K562 (cell line): ENCODE results near the gene CILP. TPM values are rescaled to one million over a fixed set of nuclear protein-coding genes. Genes with fewer than 3 reads are reported as not detected.

Source experiments
- ATAC-seq: fragments of 200-7000 bp; cut with Tn5 transposase; 3 replicates; pipeline ENCODE4 v1.9.1; 2020; ENCODE audit warnings: moderate library complexity
- BruUV-seq: library from RNA; stranded (reverse); fragments of 400-500 nt; replicated peaks from 2 replicates; lab custom pipeline; 2021; lab: Mats Ljungman, UMichigan
- CTCF ChIA-PET: fragments of 300-600 bp; formaldehyde crosslinking; extraction: SDS; loops from one replicate; lab custom pipeline; 2021; ENCODE audit warnings: low intra/inter-chr PET ratio; lab: Yijun Ruan, JAX
- POLR2A ChIA-PET: fragments of 300-600, 350-650 bp; sonication (Branson Sonifier 250); formaldehyde crosslinking; extraction: SDS; loops from one replicate; lab custom pipeline; 2021; ENCODE audit warnings: antibody characterized with exemption, inconsistent platforms; lab: Yijun Ruan, JAX
- DNase-seq, 4 experiments: peaks; one replicate each; pipeline versions ENCODE4 v3.0.0 to v3.0.0-alpha.2; 2011 to 2018; ENCODE audit warnings: low spot score in 3 of 4, mixed read lengths in 3 of 4; ENCODE audit errors: extremely low read depth in 1 of 4
- FAIRE-seq: peaks from 2 replicates; lab custom pipeline; 2011; peaks lifted over from hg19 to GRCh38; lab: Jason Lieb, UNC
- H2AFZ ChIP-seq: 2 replicates; pipeline ENCODE4 v1.6.0; 2011; ENCODE audit warnings: low read depth, low read length, control low read depth, inconsistent platforms
- H3K27ac ChIP-seq: fragments of 200-600 bp; 3 replicates; pipeline ENCODE4 v1.8.0; 2011; ENCODE audit warnings: low read depth, mild to moderate bottlenecking, control low read depth, inconsistent platforms, low read length, moderate library complexity, mixed read lengths; ENCODE audit errors: extremely low read depth
- H3K27me3 ChIP-seq, 2 experiments: fragments of 300-600 bp in 1 of 2; 2 replicates in 1 of 2; 3 replicates in 1 of 2; pipeline versions ENCODE4 v1.6.0 to v1.8.0; 2011; ENCODE audit warnings: inconsistent platforms in 2 of 2, low read length in 2 of 2, mild to moderate bottlenecking in 1 of 2, mixed read lengths in 1 of 2, moderate library complexity in 1 of 2; ENCODE audit not compliant: control insufficient read depth in 2 of 2, insufficient read depth in 2 of 2
- H3K36me3 ChIP-seq: fragments of 300-600 bp; 3 replicates; pipeline ENCODE4 v1.8.0; 2011; ENCODE audit warnings: mild to moderate bottlenecking, low read length, inconsistent platforms; ENCODE audit not compliant: control insufficient read depth, insufficient read depth
- H3K4me1 ChIP-seq, 2 experiments: fragments of 200-600 bp in 1 of 2; replicated peaks in 1 of 2; 2 replicates in 1 of 2; 3 replicates in 1 of 2; pipeline versions ENCODE4 v1.5.1 to v1.8.0; 2011; ENCODE audit warnings: inconsistent platforms in 2 of 2, low read length in 2 of 2, mild to moderate bottlenecking in 1 of 2, mixed read lengths in 1 of 2, moderate library complexity in 1 of 2; ENCODE audit not compliant: control insufficient read depth in 2 of 2, insufficient read depth in 2 of 2
- H3K4me2 ChIP-seq: 2 replicates; pipeline ENCODE4 v1.6.1; 2011; ENCODE audit warnings: low read length, control low read depth, inconsistent platforms, mixed read lengths; ENCODE audit not compliant: insufficient read depth
- H3K4me3 ChIP-seq: fragments of 200-600 bp; sonication (generic), shearing (Covaris generic); 2 replicates; pipeline ENCODE4 v1.5.1; 2016; ENCODE audit warnings: control low read depth, inconsistent platforms
- H3K79me2 ChIP-seq: fragments of 200-600 bp; 3 replicates; pipeline ENCODE4 v1.8.0; 2011; ENCODE audit warnings: low read length, inconsistent platforms; ENCODE audit not compliant: control insufficient read depth, insufficient read depth
- H3K9ac ChIP-seq, 2 experiments: 2 replicates each; pipeline versions ENCODE4 v1.6.0 to v1.6.1; 2011; ENCODE audit warnings: low read depth in 2 of 2, low read length in 2 of 2, control low read depth in 1 of 2, inconsistent platforms in 1 of 2, mild to moderate bottlenecking in 1 of 2, mixed read lengths in 1 of 2; ENCODE audit not compliant: insufficient read depth in 1 of 2
- H3K9me1 ChIP-seq: one replicate; pipeline ENCODE4 v1.6.0; 2011; ENCODE audit warnings: inconsistent platforms, mild to moderate bottlenecking, low read length, moderate library complexity; ENCODE audit not compliant: control insufficient read depth, insufficient read depth
- H3K9me3 ChIP-seq: replicated peaks from 2 replicates; pipeline ENCODE4 v1.5.1; 2011; ENCODE audit warnings: low read depth, low read length, inconsistent platforms; ENCODE audit not compliant: control insufficient read depth, insufficient read depth
- H4K20me1 ChIP-seq: replicated peaks from 2 replicates; pipeline ENCODE4 v1.6.1; 2011; ENCODE audit warnings: low read length, inconsistent platforms, mixed read lengths; ENCODE audit not compliant: control insufficient read depth, insufficient read depth
- ARID2 ChIP-seq: fragments of 450-650 bp; IDR thresholded peaks from 2 replicates; pipeline ENCODE4 v1.6.1; 2017; ENCODE audit warnings: antibody characterized with exemption, mild to moderate bottlenecking
- BCLAF1 ChIP-seq, 2 experiments: fragments of 450-650 bp in 1 of 2; IDR thresholded peaks; 2 replicates each; pipeline ENCODE4 v1.6.1; 2011 to 2017; ENCODE audit warnings: low read depth in 2 of 2, antibody characterized with exemption in 1 of 2, borderline replicate concordance in 1 of 2, low read length in 1 of 2, mild to moderate bottlenecking in 1 of 2, mixed read lengths in 1 of 2; ENCODE audit not compliant: control insufficient read depth in 1 of 2
- HMG20A ChIP-seq: fragments of 450-650 bp; formaldehyde crosslinking; conservative IDR thresholded peaks from 2 replicates; pipeline ENCODE4 v1.4.0; 2020; ENCODE audit warnings: mild to moderate bottlenecking, mixed read lengths
- HSF4 ChIP-seq: fragments of 250-450 bp; sonication (Bioruptor Pico); IDR thresholded peaks from 2 replicates; pipeline ENCODE4 v2.1.2; 2022; ENCODE audit warnings: mild to moderate bottlenecking, moderate library complexity, borderline replicate concordance
- KLF13 ChIP-seq: fragments of 450-650 bp; IDR thresholded peaks from 2 replicates; pipeline ENCODE4 v1.6.1; 2016; ENCODE audit warnings: missing genetic modification characterization, low read depth, mild to moderate bottlenecking, missing compliant biosample characterization, moderate library complexity, borderline replicate concordance
- KLF6 ChIP-seq: fragments of 250-450 bp; sonication (Bioruptor Pico); IDR thresholded peaks from 2 replicates; pipeline ENCODE4 v1.4.0; 2020; ENCODE audit warnings: mild to moderate bottlenecking, moderate library complexity, borderline replicate concordance
- LCOR ChIP-seq: sonication (generic); formaldehyde crosslinking; IDR thresholded peaks from 2 replicates; pipeline ENCODE4 v1.8.0; 2022; ENCODE audit warnings: mild to moderate bottlenecking, missing genetic modification reagents
- SAFB ChIP-seq: fragments of 200-400 bp; formaldehyde crosslinking; IDR thresholded peaks from 2 replicates; pipeline ENCODE4 v1.6.1; 2017; ENCODE audit warnings: low read depth, low read length, borderline replicate concordance
- SMAD3 ChIP-seq: fragments of 450-650 bp; formaldehyde crosslinking; conservative IDR thresholded peaks from 2 replicates; pipeline ENCODE4 v1.4.0; 2020; ENCODE audit warnings: mild to moderate bottlenecking
- TEAD2 ChIP-seq: fragments of 450-650 bp; IDR thresholded peaks from 2 replicates; pipeline ENCODE4 v1.6.1; 2016; ENCODE audit warnings: missing genetic modification characterization, control low read depth, missing compliant biosample characterization
- WGBS: fragments of 100-300 bp; shearing (Covaris generic); methylation state at CpG from one replicate; pipeline ENCODE4 v1.1.6; 2016; ENCODE audit warnings: low coverage, mixed read lengths; ENCODE audit not compliant: insufficient coverage; ENCODE audit errors: missing lambda C conversion rate; 5-methylcytosine and 5-hydroxymethylcytosine counted together
- in situ Hi-C: fragments of 300-500 bp; cut with MboI; formaldehyde crosslinking; loops from 4 replicates; pipeline ENCODE4 v1.15.0; 2018; ENCODE audit warnings: inconsistent platforms, mixed read lengths
- intact Hi-C: fragments of 100-400 bp; cut with micrococcal nuclease; formaldehyde crosslinking; loops from 2 replicates; pipeline ENCODE4 v1.14.2; 2022
- polyA plus RNA-seq, 8 experiments: library from polyadenylated mRNA; depleted of rRNA in 4 of 8; stranded (reverse) in 5 of 8; unstranded in 3 of 8; fragments of >200 nt; fragmentation: Nextera tagmentation in 2 of 8; fragmentation: Illumina TruSeq in 1 of 8; extraction: Ambion mirVana in 2 of 8; extraction: Trizol in 1 of 8; gene quantifications; 2 replicates each; pipeline versions ENCODE4 v1.2.1 to v1.2.3, GENCODE V29; 2011 to 2014; ENCODE audit warnings: inconsistent platforms in 1 of 8, missing spikeins in 1 of 8
- total RNA-seq, 7 experiments: library from RNA; depleted of rRNA in 6 of 7; stranded (reverse); fragments of >200 nt in 6 of 7; fragmentation: Illumina TruSeq in 2 of 7; extraction: Trizol in 2 of 7; gene quantifications; 2 replicates each; pipeline versions ENCODE4 v1.2.1 to v1.2.3, GENCODE V29; 2011 to 2021; ENCODE audit warnings: low replicate concordance in 1 of 7
- TF ChIP-seq, protein P1 (sequence below), 3 experiments: IDR thresholded peaks in 2 of 3; conservative IDR thresholded peaks in 1 of 3; 2 replicates each; pipeline ENCODE4 v1.5.1; 2011 to 2012; ENCODE audit warnings: low read length in 3 of 3, mild to moderate bottlenecking in 3 of 3, control low read depth in 2 of 3, improper control_type of control experiment in 1 of 3, inconsistent platforms in 1 of 3, low read depth in 1 of 3, mixed read lengths in 1 of 3, moderate library complexity in 1 of 3; ENCODE audit not compliant: insufficient read depth in 2 of 3
- TF ChIP-seq, protein P2 (sequence below): fragments of 450-650 bp; IDR thresholded peaks from 2 replicates; pipeline ENCODE4 v1.6.1; 2016; ENCODE audit warnings: mild to moderate bottlenecking

Gene CILP
- total and polyA plus RNA-seq, 9 of the 15 experiments (the other 6 are each of a cell fraction or from before 2014, with no cell fraction given) = 0.03 TPM; not detected in 8

DNA sequence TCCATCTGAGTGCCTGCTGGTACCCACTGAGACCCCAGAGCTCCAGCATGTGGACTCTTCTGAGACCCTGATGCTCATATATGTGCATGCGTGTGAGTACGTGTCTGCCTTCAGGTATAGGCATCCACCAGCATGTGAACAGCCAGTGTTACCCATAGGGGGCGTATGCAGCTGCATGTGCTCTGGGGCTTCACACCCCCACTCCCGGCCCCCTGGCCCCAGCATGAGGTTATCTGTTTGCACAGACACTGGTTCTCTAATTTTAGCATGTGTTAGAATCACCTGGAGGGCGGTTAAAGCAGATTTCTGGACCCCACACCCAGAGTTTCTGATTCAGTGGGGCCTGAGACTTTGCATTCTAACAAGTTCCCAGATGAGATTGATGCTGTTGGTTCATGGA is 824 bp upstream of the CILP start (continued):
- TF ChIP-seq, protein P1, sequence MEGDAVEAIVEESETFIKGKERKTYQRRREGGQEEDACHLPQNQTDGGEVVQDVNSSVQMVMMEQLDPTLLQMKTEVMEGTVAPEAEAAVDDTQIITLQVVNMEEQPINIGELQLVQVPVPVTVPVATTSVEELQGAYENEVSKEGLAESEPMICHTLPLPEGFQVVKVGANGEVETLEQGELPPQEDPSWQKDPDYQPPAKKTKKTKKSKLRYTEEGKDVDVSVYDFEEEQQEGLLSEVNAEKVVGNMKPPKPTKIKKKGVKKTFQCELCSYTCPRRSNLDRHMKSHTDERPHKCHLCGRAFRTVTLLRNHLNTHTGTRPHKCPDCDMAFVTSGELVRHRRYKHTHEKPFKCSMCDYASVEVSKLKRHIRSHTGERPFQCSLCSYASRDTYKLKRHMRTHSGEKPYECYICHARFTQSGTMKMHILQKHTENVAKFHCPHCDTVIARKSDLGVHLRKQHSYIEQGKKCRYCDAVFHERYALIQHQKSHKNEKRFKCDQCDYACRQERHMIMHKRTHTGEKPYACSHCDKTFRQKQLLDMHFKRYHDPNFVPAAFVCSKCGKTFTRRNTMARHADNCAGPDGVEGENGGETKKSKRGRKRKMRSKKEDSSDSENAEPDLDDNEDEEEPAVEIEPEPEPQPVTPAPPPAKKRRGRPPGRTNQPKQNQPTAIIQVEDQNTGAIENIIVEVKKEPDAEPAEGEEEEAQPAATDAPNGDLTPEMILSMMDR (IDR thresholded peaks at IDR 0.05 in 2 of 3, conservative IDR thresholded peaks at IDR 0.05 in 1 of 3; ENCODE audit: insufficient read depth in 2 of 3, low read depth in 1 of 3, low read length in 3 of 3) = peak; percentile 89 to 92 (median 89)

DNA sequence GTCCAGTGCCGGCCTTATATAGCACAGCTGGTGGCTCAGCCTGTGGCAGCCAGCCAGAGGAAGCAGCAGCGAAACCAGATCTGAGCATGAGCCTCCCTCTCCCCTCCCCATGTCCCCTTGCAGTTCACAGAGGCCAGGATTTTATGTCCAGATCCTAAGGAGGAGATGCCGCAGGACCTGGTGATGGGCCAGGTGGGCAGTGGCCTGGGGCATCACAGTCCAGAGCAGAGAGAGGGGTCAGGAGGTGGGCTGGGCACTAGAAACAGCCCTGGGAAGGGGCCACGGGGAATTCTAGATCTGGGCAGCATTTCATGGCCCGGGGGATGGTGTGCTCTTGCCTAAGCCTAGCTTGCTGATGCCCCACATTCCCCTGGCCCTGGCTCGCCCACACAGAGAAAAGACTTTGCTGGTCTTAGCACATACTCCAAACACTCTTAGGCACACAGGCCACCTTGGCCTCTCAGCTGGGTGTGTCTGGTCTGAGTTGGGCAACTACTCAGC is 259 bp upstream of the CILP start:
- Histone ChIP-seq H4K20me1 (0 out of 2 replicates have a peak, but pooled peaks cover 3% of the 10 kb centered on the region), H3K4me2 (no peak overlapping the region), H3K9me3 (no peaks in the 10 kb centered on the region), H3K79me2 (no peaks in the 10 kb centered on the region), H3K4me3 (no peak overlapping the region), H3K9ac (peak overlapping the region in 1 of 2 experiments; percentile 9; a peak in 1 of 4 replicates), H3K36me3 (no peaks in the 10 kb centered on the region), H3K4me1 (peaks cover 22 to 24% of the 10 kb centered on the region in 2 experiments; a peak in 3 of 5 replicates), H3K27ac (no peak overlapping the region), H3K27me3 (peaks cover 13 to 17% of the 10 kb centered on the region in 2 experiments; a peak in 4 of 5 replicates), H2AFZ (peak overlapping the region; percentile 58), H3K9me1 (no peaks in the 10 kb centered on the region)
- CTCF ChIA-PET = interaction anchor here (1.2 to 1.3 kb wide), 2 partner anchors 59 to 86 kb away, joined by 3 to 8 read pairs; no protein-coding TSS in a partner anchor
- POLR2A ChIA-PET = interaction anchor here (0.5 to 6.6 kb wide), 9 partner anchors 17 to 621 kb away, joined by 3 to 54 read pairs (median 3); partner anchors contain the start of gene RNU5B-1
- intact Hi-C loops = no loop called here
- in situ Hi-C loops = no loop called here
- ATAC-seq (no peak), FAIRE-seq (no peak), DNase-seq (no peak)
- WGBS = 30% methylated on average over 5 of the region's 6 CpGs
- no TSS peak for BruUV-seq
- no peak for TF ChIP-seq SMAD3
- no peak for TF ChIP-seq LCOR (CRISPR knock-in tag)
- no peak for TF ChIP-seq HMG20A (CRISPR knock-in tag)
- TF ChIP-seq HSF4 (CRISPR knock-in tag) = no peak
- TF ChIP-seq ARID2 = no peak
- TF ChIP-seq, protein P2, sequence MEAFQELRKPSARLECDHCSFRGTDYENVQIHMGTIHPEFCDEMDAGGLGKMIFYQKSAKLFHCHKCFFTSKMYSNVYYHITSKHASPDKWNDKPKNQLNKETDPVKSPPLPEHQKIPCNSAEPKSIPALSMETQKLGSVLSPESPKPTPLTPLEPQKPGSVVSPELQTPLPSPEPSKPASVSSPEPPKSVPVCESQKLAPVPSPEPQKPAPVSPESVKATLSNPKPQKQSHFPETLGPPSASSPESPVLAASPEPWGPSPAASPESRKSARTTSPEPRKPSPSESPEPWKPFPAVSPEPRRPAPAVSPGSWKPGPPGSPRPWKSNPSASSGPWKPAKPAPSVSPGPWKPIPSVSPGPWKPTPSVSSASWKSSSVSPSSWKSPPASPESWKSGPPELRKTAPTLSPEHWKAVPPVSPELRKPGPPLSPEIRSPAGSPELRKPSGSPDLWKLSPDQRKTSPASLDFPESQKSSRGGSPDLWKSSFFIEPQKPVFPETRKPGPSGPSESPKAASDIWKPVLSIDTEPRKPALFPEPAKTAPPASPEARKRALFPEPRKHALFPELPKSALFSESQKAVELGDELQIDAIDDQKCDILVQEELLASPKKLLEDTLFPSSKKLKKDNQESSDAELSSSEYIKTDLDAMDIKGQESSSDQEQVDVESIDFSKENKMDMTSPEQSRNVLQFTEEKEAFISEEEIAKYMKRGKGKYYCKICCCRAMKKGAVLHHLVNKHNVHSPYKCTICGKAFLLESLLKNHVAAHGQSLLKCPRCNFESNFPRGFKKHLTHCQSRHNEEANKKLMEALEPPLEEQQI = no peak
- TF ChIP-seq KLF13 (tag) = no peak
- TF ChIP-seq SAFB = no peak
- no peak for TF ChIP-seq KLF6
- no peak for TF ChIP-seq BCLAF1 (IDR thresholded peaks at IDR 0.05; ENCODE audit: borderline replicate concordance in 1 of 2, control insufficient read depth in 1 of 2, low read depth in 2 of 2, low read length in 1 of 2)
- no peak for TF ChIP-seq TEAD2
